Stimulated activated CD8-positive, alpha-beta memory T cell treated with anti-CD3 and anti-CD28 coated beads, Interleukin-15, amount 100 ng/mL, for 48 hours (primary cell): Measurements from ENCODE around the gene ATP1A2.
"Not testable (repeated sequence)": the region's sequence is repeated elsewhere in the genome, so short reads cannot be mapped to it uniquely, and the experiment has no call there.

ENCODE experiments used
- DNase-seq, 2 donors: peaks; one replicate each; pipeline ENCODE4 v3.0.0-alpha.2; 2020; ENCODE audit warnings: low read depth in 2 of 2

The ATP1A2 gene

DNA sequence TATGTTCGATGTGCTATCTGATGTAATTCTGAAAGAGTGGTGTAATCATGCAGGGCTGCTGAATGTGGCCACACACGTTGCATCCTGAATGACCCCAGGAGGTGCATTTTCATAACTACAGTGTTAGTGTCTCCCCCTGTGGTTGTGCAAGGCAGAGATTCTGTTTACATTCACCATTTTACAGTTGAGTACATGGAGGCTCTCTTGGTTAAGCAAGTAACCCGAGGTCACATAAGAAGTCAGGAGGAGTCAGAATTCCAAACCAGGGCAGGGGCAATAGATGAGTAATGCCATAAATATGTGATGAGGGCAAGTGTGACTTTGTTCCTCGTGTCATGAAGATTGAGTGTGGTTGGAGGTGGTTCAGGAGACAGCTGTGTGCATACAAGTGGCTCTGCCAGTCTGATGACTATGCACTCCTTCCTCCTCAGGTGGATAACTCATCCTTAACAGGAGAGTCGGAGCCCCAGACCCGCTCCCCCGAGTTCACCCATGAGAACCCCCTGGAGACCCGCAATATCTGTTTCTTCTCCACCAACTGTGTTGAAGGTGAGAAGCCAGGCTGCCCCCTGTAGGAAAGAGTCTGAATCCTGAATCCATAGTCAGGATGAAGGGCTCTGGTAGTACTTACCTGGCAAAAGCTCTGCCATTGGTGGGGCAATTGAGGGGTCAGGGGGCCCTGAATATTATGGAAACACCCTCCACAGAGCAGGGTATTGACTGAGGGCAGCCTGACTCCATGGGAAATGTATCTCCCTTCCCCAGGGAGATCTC, 9.3 kb downstream of the ATP1A2 start:
- no peak for DNase-seq

DNA sequence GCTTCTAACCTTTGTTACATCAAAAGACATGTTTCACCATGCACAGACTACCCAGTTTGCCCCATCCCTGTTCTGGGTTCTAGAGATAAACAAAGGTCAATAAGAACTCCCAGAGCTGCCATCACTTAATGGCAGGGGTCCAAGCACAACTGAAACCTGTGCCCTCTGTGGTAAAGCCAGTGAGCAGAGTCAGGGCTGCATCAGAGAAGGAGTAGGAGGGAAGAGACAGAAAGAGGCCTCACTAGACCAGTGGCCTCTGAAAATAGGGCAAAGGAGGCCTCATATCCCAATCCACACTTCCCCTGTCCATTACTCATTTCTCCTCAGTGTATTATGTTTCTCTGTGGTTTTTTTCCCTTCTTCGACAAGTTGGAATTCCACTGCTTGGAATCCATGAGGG, 10.2 kb downstream of the ATP1A2 start:
- DNase-seq, result no peak

DNA sequence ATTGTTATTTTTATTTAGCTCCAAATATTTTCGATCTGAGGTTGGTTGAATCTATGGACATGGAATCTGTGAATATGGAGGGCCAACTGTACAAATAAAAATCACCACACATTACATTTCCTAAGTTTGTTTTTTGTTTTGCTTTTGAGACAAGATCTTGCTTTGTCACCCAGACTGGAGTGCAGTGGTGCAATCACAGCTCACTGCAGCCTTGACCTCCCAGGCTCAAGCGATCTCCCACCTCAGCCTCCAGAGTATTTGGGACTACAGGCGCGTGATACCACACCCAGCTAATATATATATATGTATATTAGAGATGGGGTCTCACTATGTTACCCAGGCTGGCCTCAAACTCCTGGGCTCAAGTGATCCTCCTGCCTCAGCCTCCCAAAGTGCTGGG, 10.8 kb downstream of the ATP1A2 start:
- DNase-seq, result not testable (repeated sequence)

DNA sequence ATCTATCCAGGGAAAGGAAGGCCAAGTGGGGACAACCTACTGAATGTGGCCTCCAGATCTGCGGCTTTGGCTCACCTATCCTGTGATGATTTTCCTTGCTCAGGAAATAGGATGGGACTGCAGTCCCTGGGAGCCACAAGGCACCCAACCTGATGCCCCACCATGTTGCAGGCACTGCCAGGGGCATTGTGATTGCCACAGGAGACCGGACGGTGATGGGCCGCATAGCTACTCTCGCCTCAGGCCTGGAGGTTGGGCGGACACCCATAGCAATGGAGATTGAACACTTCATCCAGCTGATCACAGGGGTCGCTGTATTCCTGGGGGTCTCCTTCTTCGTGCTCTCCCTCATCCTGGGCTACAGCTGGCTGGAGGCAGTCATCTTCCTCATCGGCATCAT, 11.8 kb downstream of the ATP1A2 start:
- no peak for DNase-seq

DNA sequence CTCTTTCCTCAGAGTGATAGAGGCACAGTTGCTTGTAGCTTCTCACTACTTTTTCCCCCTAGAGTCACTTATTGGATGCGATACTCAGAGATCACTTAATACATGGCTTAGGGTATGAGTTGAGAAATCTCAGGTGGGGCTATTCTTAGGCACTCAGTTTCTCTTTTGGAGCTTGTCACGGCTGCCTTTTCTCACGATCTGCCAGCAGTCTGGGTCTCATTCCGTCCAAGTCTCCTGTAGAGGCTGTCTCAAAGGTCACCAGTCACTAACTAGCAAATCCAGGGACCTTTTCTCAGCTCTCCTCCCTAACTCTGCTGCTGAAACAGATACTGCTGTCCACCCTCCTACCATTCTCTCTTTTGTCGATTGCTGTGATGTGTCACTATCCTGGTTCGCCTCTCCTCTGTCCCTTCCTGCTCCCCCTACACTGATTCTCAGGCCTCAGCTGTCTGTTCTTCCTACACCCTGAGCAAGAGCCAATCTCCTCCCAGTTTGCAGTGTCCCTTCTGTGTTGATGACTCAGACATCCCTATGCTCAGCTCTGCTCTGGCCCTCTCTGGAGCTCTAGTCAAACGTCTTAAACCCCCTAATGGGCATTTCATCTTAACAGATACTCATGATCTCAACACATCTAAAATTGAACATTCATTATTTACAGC, 12.4 kb downstream of the ATP1A2 start:
- DNase-seq, result no peak

DNA sequence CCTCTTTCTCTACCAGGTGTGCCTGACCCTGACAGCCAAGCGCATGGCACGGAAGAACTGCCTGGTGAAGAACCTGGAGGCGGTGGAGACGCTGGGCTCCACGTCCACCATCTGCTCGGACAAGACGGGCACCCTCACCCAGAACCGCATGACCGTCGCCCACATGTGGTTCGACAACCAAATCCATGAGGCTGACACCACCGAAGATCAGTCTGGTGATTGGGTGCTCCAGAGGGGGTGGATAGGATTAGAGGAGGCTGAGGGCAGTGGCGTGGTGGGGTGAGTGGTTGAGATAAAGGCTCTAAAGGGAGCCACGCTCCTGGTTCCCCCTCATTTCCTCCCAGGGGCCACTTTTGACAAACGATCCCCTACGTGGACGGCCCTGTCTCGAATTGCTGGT, 13.1 kb downstream of the ATP1A2 start:
- no peak for DNase-seq

DNA sequence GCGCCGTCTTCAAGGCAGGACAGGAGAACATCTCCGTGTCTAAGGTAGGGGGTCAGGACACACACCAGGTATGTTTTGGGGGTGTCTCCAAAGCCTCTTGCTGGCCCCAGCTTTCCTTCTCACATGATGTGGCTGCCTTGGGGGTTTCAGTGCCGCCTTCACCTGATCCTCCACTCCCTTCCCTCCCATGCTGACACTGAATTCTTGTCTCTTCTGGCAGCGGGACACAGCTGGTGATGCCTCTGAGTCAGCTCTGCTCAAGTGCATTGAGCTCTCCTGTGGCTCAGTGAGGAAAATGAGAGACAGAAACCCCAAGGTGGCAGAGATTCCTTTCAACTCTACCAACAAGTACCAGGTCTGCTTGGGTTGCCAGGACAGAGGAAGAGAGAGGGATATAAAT, 13.5 kb downstream of the ATP1A2 start:
- DNase-seq, result no peak

DNA sequence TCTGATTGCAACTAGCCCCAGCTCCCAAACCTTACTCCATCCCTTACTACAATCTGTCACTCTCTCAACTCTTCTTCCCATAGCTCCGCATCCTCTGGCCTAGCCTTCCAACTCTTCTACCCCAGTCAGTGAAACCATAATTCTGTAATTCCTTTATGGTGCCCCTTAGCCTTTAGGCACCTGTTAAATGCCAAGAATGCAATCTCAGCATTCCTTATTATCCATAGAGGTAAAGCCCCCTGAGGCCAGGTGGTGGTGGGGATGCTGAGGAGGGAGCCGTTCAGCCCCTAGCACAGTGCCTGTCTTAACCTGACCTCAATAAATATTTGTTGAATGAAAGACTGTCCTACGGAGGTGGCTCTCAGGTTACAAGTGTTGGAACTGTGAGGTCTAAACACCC, 14.0 kb downstream of the ATP1A2 start:
- DNase-seq, result no peak

DNA sequence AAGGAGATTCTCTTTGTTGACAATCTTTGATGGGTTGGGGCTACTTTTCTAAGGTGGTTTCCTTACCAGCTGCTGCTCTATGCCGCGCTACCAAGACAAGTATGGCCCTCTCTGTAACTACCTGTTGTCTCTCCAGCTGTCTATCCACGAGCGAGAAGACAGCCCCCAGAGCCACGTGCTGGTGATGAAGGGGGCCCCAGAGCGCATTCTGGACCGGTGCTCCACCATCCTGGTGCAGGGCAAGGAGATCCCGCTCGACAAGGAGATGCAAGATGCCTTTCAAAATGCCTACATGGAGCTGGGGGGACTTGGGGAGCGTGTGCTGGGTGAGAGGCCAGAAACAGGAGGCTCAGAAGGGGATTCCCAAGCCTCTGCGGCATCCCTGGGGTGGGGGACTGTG, 14.4 kb downstream of the ATP1A2 start:
- DNase-seq, result no peak

DNA sequence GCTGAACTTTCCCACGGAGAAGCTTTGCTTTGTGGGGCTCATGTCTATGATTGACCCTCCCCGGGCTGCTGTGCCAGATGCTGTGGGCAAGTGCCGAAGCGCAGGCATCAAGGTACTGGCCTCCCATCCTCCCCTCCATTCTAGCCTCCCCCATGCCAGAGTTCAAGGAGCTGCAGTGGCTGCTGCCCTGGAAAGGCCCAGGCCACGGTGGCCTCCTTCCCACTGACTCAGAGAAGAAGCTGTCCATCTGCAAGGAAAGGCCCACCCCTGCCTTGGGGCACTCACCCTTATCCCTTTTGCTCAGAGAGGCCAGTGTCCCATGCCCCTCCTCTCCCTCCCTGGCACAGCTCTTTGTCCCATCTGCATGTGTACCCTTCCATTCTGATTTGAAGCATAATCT, 14.9 kb downstream of the ATP1A2 start:
- DNase-seq, result no peak

DNA sequence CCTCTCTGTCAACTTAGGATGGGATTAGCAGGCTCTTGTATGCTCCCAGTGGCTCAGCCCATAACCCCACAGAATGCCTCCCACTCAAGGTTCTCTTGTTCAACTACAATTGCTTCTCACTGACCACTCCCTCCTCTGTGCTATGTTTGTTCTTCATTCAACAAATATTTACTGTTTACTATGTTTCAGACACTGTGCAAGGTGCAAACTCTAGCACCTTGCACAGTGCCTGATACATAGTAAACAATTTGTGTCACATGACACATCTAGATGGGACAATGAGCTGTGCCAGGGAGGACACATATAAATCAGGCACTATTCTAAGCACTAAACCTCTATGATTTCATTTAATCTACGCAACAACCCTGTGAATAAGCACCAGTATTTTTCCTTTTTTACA, 15.4 kb downstream of the ATP1A2 start:
- DNase-seq, result no peak

DNA sequence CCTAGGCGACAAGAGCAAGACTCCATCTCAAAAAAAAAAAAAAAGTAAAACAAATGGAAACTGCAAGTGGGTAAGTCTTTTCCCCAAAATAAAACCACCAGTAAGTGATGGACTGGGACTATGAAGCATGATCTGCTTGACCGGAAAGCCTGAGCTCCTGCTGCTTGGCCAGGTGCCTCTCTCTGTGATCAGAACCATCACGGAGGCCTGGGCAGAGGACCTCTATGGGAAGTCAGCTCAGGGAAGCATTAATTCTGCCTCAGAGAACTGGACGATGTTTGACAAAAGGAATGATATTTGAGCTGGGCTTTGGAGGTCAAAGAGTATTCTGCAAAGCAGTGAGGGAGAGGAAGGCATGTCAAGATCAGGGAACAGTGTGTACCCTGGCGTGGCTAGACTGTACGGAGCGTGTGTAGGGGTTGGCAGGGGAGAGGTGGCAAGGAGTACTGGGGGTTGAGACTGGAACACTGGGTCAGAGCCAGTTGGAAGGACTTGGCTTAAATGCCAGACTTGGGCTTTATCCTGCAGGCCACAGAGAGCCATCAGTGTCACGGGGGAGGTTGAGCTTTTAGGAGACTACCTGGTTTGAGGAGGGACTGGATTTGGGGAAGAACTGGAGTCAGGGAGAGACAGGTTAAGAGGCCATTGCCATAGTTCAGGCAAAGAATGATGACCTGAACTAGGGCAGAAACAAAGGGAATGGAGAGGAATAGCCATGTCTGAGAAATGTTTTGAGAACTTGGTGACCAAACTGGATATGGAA, 16.4 kb downstream of the ATP1A2 start:
- DNase-seq, result no peak

DNA sequence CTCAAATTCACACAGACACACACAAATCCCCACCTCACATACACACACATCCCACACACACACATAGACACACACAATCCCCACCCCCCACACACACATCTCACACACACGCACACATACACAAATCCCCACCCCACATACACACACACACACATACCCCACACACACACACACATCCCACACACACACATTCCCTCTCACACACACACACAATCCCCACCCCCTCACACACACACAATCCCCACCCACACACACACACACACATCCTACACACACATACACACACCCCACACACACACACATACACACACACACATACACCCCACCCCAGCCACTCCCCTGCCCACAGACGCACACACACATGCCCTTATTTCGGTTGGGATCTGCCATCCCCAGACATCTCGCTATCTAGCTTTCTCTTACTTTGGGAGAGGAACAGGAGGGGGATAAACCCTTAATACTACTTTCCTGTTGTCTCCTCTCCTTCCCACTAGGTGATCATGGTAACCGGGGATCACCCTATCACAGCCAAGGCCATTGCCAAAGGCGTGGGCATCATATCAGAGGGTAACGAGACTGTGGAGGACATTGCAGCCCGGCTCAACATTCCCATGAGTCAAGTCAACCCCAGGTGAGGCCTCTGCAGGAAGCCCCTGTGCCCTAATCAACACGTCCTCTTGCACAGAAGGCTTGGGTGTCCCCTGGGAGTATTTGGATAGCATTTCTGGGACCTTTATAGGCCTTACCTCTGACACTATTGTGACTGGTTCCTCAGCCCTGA, 18.6 kb downstream of the ATP1A2 start:
- no peak for DNase-seq

DNA sequence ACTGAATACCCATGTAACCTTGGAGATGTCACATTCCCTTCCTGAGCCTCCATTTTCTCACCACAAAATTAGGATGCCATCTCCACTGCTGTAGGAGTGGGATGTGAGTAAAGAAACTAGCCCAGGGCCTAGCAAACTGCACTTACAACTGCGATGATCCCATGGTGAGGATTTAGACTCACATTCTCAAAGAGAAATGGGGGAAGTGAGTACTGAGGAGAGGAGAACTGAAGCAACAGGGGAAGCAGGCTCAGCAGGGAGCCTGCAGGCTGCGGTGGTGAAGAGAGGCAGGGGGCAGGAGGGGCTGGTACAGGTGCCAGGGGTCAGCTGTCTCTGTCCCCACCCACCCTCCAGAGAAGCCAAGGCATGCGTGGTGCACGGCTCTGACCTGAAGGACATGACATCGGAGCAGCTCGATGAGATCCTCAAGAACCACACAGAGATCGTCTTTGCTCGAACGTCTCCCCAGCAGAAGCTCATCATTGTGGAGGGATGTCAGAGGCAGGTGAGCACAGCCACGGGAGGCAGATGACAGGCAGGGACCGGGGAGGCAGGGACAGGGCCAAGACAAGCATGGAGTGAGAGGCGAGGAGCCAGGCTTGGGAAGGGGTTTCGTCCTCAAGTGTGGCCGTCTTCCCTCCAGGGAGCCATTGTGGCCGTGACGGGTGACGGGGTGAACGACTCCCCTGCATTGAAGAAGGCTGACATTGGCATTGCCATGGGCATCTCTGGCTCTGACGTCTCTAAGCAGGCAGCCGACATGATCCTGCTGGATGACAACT, 19.4 kb downstream of the ATP1A2 start:
- DNase-seq, result no peak

DNA sequence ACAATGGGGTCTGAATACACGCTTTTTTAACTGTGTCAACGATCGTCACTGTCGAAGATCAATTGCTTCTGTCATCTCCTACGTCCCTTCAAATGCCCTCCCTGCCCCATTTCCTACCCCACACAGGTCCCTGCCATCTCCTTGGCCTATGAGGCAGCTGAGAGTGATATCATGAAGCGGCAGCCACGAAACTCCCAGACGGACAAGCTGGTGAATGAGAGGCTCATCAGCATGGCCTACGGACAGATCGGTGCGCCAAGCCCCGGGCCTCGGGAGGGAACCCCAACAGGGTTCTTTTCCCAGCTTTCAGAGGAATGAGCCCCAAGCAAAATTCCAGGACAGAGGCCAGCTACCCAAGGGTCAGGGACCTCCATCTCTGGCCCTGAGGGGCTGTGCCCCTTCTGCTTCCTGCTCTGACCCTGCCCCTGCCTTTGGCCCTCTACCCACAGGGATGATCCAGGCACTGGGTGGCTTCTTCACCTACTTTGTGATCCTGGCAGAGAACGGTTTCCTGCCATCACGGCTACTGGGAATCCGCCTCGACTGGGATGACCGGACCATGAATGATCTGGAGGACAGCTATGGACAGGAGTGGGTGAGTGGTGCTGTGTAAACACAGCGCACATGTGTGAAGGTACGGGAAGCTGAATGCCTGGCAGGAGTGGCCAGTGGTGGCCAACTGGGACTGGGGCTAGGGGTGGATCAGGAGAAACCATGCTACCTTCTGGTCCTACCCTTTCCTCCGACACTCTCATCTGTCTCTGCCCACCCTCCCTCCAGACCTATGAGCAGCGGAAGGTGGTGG, 20.8 kb downstream of the ATP1A2 start:
- no peak for DNase-seq

DNA sequence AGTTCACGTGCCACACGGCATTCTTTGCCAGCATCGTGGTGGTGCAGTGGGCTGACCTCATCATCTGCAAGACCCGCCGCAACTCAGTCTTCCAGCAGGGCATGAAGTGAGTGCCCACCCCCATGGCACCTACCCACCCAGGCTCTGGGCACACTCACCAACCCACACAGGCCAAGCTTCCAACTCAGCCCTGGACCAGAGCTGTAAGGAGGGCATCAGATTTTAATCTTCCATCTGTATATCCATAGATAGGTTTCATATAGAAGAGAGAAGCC, 21.3 kb downstream of the ATP1A2 start:
- no peak for DNase-seq

DNA sequence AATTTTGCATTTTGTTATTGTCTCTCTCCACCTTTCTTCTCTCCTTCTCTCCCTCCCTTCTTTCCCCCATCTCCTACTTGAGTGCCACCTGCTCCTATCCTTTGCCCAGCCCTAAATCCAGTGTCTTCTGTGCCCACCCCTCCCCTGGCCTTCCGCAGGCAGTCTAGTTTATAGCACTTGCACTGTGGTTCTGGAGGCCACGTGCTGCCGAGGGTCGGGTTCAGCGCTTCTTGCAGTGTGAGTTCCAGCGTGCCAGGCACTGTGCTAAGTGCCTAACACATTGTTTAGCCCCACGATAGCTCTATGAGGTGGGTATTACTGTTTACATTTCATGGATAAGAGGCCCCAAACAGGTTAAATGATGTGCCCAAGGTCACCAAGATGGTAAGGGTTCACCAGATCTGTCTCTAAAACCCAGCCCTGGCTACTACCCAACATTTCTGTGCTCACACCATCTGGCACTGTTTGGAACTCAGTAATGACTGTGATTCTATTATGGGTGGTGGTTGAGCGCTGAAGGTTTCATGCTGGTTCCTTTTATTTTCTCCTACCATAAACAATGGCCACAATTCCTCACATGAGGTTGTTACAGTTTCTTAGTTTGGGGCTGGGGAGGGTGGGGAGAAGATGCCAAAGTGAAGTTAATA, 21.8 kb downstream of the ATP1A2 start:
- no peak for DNase-seq

DNA sequence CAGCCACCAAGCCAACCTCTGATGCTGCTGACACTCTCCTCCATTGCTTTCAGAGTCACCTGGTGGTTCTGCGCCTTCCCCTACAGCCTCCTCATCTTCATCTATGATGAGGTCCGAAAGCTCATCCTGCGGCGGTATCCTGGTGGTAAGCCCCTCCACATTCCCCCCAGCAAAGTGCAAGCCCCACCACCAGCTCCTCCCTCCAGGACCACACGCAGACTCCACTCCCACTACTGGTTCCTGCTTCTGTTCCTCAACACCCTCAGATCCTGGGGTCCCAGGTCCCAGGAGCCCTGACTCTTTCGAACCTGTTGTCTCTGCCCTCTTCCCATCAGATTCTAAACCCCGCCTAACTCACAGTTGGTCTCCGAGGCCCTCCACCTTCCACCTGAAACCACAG, 24.3 kb downstream of the ATP1A2 start:
- no peak for DNase-seq

DNA sequence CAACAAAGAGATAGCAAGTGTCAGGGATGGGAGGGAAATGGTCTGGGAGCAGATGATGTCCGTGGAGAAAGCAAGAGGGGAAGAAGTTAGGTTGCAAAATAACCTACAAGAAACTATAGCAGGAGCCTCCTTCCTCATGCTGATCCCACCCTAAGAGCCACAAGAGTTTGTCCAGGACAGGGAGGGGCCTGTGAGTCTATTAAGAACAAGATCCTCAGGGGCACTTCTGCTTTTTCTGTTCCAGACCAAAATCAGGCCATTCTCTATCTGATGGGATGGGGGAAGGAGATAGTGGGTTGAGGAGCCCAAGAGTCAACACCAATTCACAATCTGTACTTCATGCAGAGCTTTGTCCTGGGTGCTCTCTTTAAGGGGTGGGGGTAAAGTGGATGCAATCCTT, 28.1 kb downstream of the ATP1A2 start:
- DNase-seq, result no peak

DNA sequence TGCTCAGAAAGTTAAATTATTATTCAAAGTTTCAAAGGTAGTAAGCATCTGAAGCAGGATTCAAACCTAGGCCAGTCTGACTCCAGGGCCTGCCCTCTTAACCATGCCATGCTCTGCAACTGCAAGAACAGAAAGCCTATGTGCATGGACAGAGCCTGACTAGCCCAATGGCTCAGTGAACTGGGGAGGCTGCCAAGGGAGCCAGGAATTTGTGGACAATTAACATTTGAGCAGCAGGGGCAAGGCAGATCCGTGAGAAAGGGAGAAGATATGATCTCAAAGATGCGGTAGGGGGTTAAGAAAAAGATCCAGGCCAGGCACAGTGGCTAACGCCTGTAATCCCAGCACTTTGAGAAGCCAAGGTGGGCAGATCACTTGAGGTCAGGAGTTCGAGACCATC, 29.4 kb downstream of the ATP1A2 start:
- no peak for DNase-seq
